ENCODE results near the gene SAMD9L.

The SAMD9L gene

GRCh38 chr7:93148144-93148543 lies at the start of gene SAMD9L:
Gene SAMD9L (minus strand): TSS chr7:93148385. CDS start chr7:93135971, 12,414 bp downstream.
- peak; percentile 96 for FAIRE-seq
- DNase-seq (ENCODE audit: insufficient read length, low spot score), result peak; percentile 22

GRCh38 chr7:93196336-93196735 lies 48.2 kb upstream of the SAMD9L start:
- FAIRE-seq, result no peak
- no peak for DNase-seq (ENCODE audit: insufficient read length, low spot score)

- FAIRE-seq, result no peak
Observed at GRCh38 chr7:93194386-93194785, 46.2 kb upstream of the SAMD9L start.

GRCh38 chr7:93188870-93189634 lies 40.9 kb upstream of the SAMD9L start:
- FAIRE-seq (no peak), DNase-seq (ENCODE audit: insufficient read length, low spot score) (no peak)

More at GRCh38 chr7:93194386-93194785, 46.2 kb upstream of the SAMD9L start:
- no peak for DNase-seq (ENCODE audit: insufficient read length, low spot score)

- FAIRE-seq (no peak), DNase-seq (ENCODE audit: insufficient read length, low spot score) (no peak)
Observed at GRCh38 chr7:93185303-93186027, 37.3 kb upstream of the SAMD9L start.

- DNase-seq (ENCODE audit: insufficient read length, low spot score) (no peak), FAIRE-seq (no peak)
Observed at GRCh38 chr7:93179173-93179572, 31.0 kb upstream of the SAMD9L start.

- FAIRE-seq (peak; percentile 39), DNase-seq (ENCODE audit: insufficient read length, low spot score) (no peak)
Observed at GRCh38 chr7:93178213-93178612, 30.0 kb upstream of the SAMD9L start.

GRCh38 chr7:93176992-93177580 lies 28.9 kb upstream of the SAMD9L start:
- no peak for DNase-seq (ENCODE audit: insufficient read length, low spot score)
- no peak for FAIRE-seq

GRCh38 chr7:93175219-93175618 lies 27.0 kb upstream of the SAMD9L start:
- DNase-seq (ENCODE audit: insufficient read length, low spot score) (no peak), FAIRE-seq (no peak)

- FAIRE-seq, result no peak
Observed at GRCh38 chr7:93172683-93173082, 24.5 kb upstream of the SAMD9L start.

GRCh38 chr7:93171606-93172226 lies 23.5 kb upstream of the SAMD9L start:
- FAIRE-seq (no peak), DNase-seq (ENCODE audit: insufficient read length, low spot score) (no peak)

More at GRCh38 chr7:93172683-93173082, 24.5 kb upstream of the SAMD9L start:
- DNase-seq (ENCODE audit: insufficient read length, low spot score), result no peak

- DNase-seq (ENCODE audit: insufficient read length, low spot score), result no peak
Observed at GRCh38 chr7:93165447-93165846, 17.3 kb upstream of the SAMD9L start.

GRCh38 chr7:93164766-93165165 lies 16.6 kb upstream of the SAMD9L start:
- FAIRE-seq (no peak), DNase-seq (ENCODE audit: insufficient read length, low spot score) (no peak)

More at GRCh38 chr7:93165447-93165846, 17.3 kb upstream of the SAMD9L start:
- peak; percentile 97 for FAIRE-seq

- FAIRE-seq (no peak), DNase-seq (ENCODE audit: insufficient read length, low spot score) (no peak)
Observed at GRCh38 chr7:93161181-93161762, 13.1 kb upstream of the SAMD9L start.

GRCh38 chr7:93160410-93160809 lies 12.2 kb upstream of the SAMD9L start:
- DNase-seq (ENCODE audit: insufficient read length, low spot score), result no peak
- no peak for FAIRE-seq

- DNase-seq (ENCODE audit: insufficient read length, low spot score) (no peak), FAIRE-seq (no peak)
Observed at GRCh38 chr7:93159490-93159889, 11.3 kb upstream of the SAMD9L start.

GRCh38 chr7:93156884-93157283 lies 8.7 kb upstream of the SAMD9L start:
- FAIRE-seq (no peak), DNase-seq (ENCODE audit: insufficient read length, low spot score) (no peak)

- DNase-seq (ENCODE audit: insufficient read length, low spot score), result no peak
- no peak for FAIRE-seq
Observed at GRCh38 chr7:93150200-93150835, 2.1 kb upstream of the SAMD9L start.

- DNase-seq (ENCODE audit: insufficient read length, low spot score) (no peak), FAIRE-seq (no peak)
Observed at GRCh38 chr7:93148727-93149126, 542 bp upstream of the SAMD9L start.

- FAIRE-seq, result peak; percentile 93
- peak; percentile 36 for DNase-seq (ENCODE audit: insufficient read length, low spot score)
Observed at GRCh38 chr7:93147363-93147762, 822 bp downstream of the SAMD9L start.
